ENCODE data around the gene SLC9C1.

The SLC9C1 gene

GRCh38 chr3:112101916-112102315 lies 192.1 kb downstream of the SLC9C1 start:
- Histone ChIP-seq H3K18ac (ENCODE audit: low read depth in 1 of 2, low read length in 2 of 2) (no peak overlapping the region), H4K91ac (ENCODE audit: low read length) (no peak overlapping the region), H3K79me1 (replicated peaks; ENCODE audit: low read length, poor library complexity, severe bottlenecking) (peaks cover 31% of the 10 kb centered on the region), H3K23ac (ENCODE audit: low read length in 2 of 2) (no peak overlapping the region), H3K4ac (ENCODE audit: low read depth in 1 of 2, low read length in 2 of 2) (no peak overlapping the region), H3K4me3 (ENCODE audit: insufficient read depth in 1 of 2, low read depth in 1 of 2, low read length in 2 of 2) (no peak overlapping the region), H2BK120ac (ENCODE audit: low read depth, low read length) (no peak overlapping the region), H3K4me2 (ENCODE audit: low read length, poor library complexity, severe bottlenecking) (no peak overlapping the region), H3K9me3 (ENCODE audit: control insufficient read depth, low read length) (no peaks in the 10 kb centered on the region), H3K14ac (ENCODE audit: low read length in 2 of 2) (no peak overlapping the region), H3K27me3 (ENCODE audit: control insufficient read depth in 1 of 2, insufficient read depth in 1 of 2, low read length in 2 of 2) (peaks cover 0 to 27% of the 10 kb centered on the region in 2 experiments), H3K9ac (ENCODE audit: low read length) (no peak overlapping the region), H4K8ac (ENCODE audit: low read length) (no peak overlapping the region), H2BK15ac (ENCODE audit: low read depth, poor library complexity, severe bottlenecking) (no peak overlapping the region), H3K4me1 (ENCODE audit: control insufficient read depth, insufficient read depth, low read depth, low read length) (peaks cover 7% of the 10 kb centered on the region), H3K36me3 (ENCODE audit: control insufficient read depth in 1 of 2, insufficient read depth in 2 of 2, low read depth in 1 of 2, low read length in 2 of 2) (peaks cover 15 to 19% of the 10 kb centered on the region in 2 experiments), H2AFZ (ENCODE audit: low read depth, low read length) (no peak overlapping the region), H3K27ac (ENCODE audit: low read length, poor library complexity, severe bottlenecking) (peak overlapping the region; percentile 96), H2BK12ac (ENCODE audit: low read length in 2 of 2) (no peak overlapping the region), H2AK5ac (ENCODE audit: low read length, severe bottlenecking) (peak overlapping the region; percentile 83), H2BK5ac (ENCODE audit: low read depth, low read length, poor library complexity, severe bottlenecking) (peak overlapping the region; percentile 77)
- WGBS, result 39% methylated on average over 2 of the region's 2 CpGs
- DNase-seq, result peak; percentile 66

- H3K9ac ChIP-seq (ENCODE audit: low read length), result peak overlapping the region; percentile 23
- peaks cover 10% of the 10 kb centered on the region for H3K4me1 ChIP-seq (ENCODE audit: control insufficient read depth, insufficient read depth, low read depth, low read length)
- no peak overlapping the region for H3K23ac ChIP-seq (ENCODE audit: low read length in 2 of 2)
- no peak overlapping the region for H3K4me3 ChIP-seq (ENCODE audit: insufficient read depth in 1 of 2, low read depth in 1 of 2, low read length in 2 of 2)
- no peak overlapping the region for H3K4ac ChIP-seq (ENCODE audit: low read depth in 1 of 2, low read length in 2 of 2)
- 15% methylated on average over 4 of the region's 4 CpGs for WGBS
- H3K79me1 ChIP-seq (replicated peaks; ENCODE audit: low read length, poor library complexity, severe bottlenecking), result peaks cover 27% of the 10 kb centered on the region
- H2BK12ac ChIP-seq (ENCODE audit: low read length in 2 of 2), result no peak overlapping the region
- H3K27ac ChIP-seq (ENCODE audit: low read length, poor library complexity, severe bottlenecking), result peak overlapping the region; percentile 75
- peaks cover 0 to 33% of the 10 kb centered on the region in 2 experiments for H3K27me3 ChIP-seq (ENCODE audit: control insufficient read depth in 1 of 2, insufficient read depth in 1 of 2, low read length in 2 of 2)
- no peak overlapping the region for H2BK5ac ChIP-seq (ENCODE audit: low read depth, low read length, poor library complexity, severe bottlenecking)
- H2AFZ ChIP-seq (ENCODE audit: low read depth, low read length), result no peak overlapping the region
- no peak overlapping the region for H2AK5ac ChIP-seq (ENCODE audit: low read length, severe bottlenecking)
- H3K14ac ChIP-seq (ENCODE audit: low read length in 2 of 2), result no peak overlapping the region
- H2BK120ac ChIP-seq (ENCODE audit: low read depth, low read length), result no peak overlapping the region
- no peak overlapping the region for H3K4me2 ChIP-seq (ENCODE audit: low read length, poor library complexity, severe bottlenecking)
- H4K91ac ChIP-seq (ENCODE audit: low read length), result no peak overlapping the region
- H3K36me3 ChIP-seq (ENCODE audit: control insufficient read depth in 1 of 2, insufficient read depth in 2 of 2, low read depth in 1 of 2, low read length in 2 of 2), result peaks cover 0 to 12% of the 10 kb centered on the region in 2 experiments
- H4K8ac ChIP-seq (ENCODE audit: low read length), result no peak overlapping the region
- peaks cover 4% of the 10 kb centered on the region for H3K9me3 ChIP-seq (ENCODE audit: control insufficient read depth, low read length)
- DNase-seq, result peak; percentile 99
- no peak overlapping the region for H3K18ac ChIP-seq (ENCODE audit: low read depth in 1 of 2, low read length in 2 of 2)
- H2BK15ac ChIP-seq (ENCODE audit: low read depth, poor library complexity, severe bottlenecking), result no peak overlapping the region
These were observed 196.6 kb downstream of the SLC9C1 start for GRCh38 chr3:112097378-112097777.

- no peak overlapping the region for H3K4ac ChIP-seq (ENCODE audit: low read depth in 1 of 2, low read length in 2 of 2)
- DNase-seq, result no peak
- peak overlapping the region in 1 of 2 experiments; percentile 68 for H3K18ac ChIP-seq (ENCODE audit: low read depth in 1 of 2, low read length in 2 of 2)
- peaks cover 25% of the 10 kb centered on the region for H3K79me1 ChIP-seq (replicated peaks; ENCODE audit: low read length, poor library complexity, severe bottlenecking)
- H2BK12ac ChIP-seq (ENCODE audit: low read length in 2 of 2), result no peak overlapping the region
- H4K8ac ChIP-seq (ENCODE audit: low read length), result no peak overlapping the region
- H3K14ac ChIP-seq (ENCODE audit: low read length in 2 of 2), result no peak overlapping the region
- no peak overlapping the region for H3K4me2 ChIP-seq (ENCODE audit: low read length, poor library complexity, severe bottlenecking)
- peaks cover 4% of the 10 kb centered on the region for H3K9me3 ChIP-seq (ENCODE audit: control insufficient read depth, low read length)
- 8% methylated on average over 2 of the region's 2 CpGs for WGBS
- H2BK5ac ChIP-seq (ENCODE audit: low read depth, low read length, poor library complexity, severe bottlenecking), result no peak overlapping the region
- H3K9ac ChIP-seq (ENCODE audit: low read length), result no peak overlapping the region
- peaks cover 0 to 33% of the 10 kb centered on the region in 2 experiments for H3K27me3 ChIP-seq (ENCODE audit: control insufficient read depth in 1 of 2, insufficient read depth in 1 of 2, low read length in 2 of 2)
- H3K4me1 ChIP-seq (ENCODE audit: control insufficient read depth, insufficient read depth, low read depth, low read length), result peaks cover 10% of the 10 kb centered on the region
- H4K91ac ChIP-seq (ENCODE audit: low read length), result no peak overlapping the region
- no peak overlapping the region for H2AFZ ChIP-seq (ENCODE audit: low read depth, low read length)
- H3K23ac ChIP-seq (ENCODE audit: low read length in 2 of 2), result no peak overlapping the region
- H2AK5ac ChIP-seq (ENCODE audit: low read length, severe bottlenecking), result peak overlapping the region; percentile 67
- no peak overlapping the region for H3K4me3 ChIP-seq (ENCODE audit: insufficient read depth in 1 of 2, low read depth in 1 of 2, low read length in 2 of 2)
- peaks cover 0 to 12% of the 10 kb centered on the region in 2 experiments for H3K36me3 ChIP-seq (ENCODE audit: control insufficient read depth in 1 of 2, insufficient read depth in 2 of 2, low read depth in 1 of 2, low read length in 2 of 2)
- H2BK120ac ChIP-seq (ENCODE audit: low read depth, low read length), result no peak overlapping the region
- H3K27ac ChIP-seq (ENCODE audit: low read length, poor library complexity, severe bottlenecking), result no peak overlapping the region
- no peak overlapping the region for H2BK15ac ChIP-seq (ENCODE audit: low read depth, poor library complexity, severe bottlenecking)
These were observed 197.8 kb downstream of the SLC9C1 start for GRCh38 chr3:112096176-112096575.

- H3K79me1 ChIP-seq (replicated peaks; ENCODE audit: low read length, poor library complexity, severe bottlenecking), result peaks cover 23% of the 10 kb centered on the region
- no peak overlapping the region for H3K27ac ChIP-seq (ENCODE audit: low read length, poor library complexity, severe bottlenecking)
- peaks cover 12% of the 10 kb centered on the region for H3K4me1 ChIP-seq (ENCODE audit: control insufficient read depth, insufficient read depth, low read depth, low read length)
- no peak overlapping the region for H2BK12ac ChIP-seq (ENCODE audit: low read length in 2 of 2)
- H2BK15ac ChIP-seq (ENCODE audit: low read depth, poor library complexity, severe bottlenecking), result no peak overlapping the region
- H4K91ac ChIP-seq (ENCODE audit: low read length), result no peak overlapping the region
- no peak overlapping the region for H2BK5ac ChIP-seq (ENCODE audit: low read depth, low read length, poor library complexity, severe bottlenecking)
- WGBS, result 78% methylated on average over 1 of the region's 2 CpGs
- H3K14ac ChIP-seq (ENCODE audit: low read length in 2 of 2), result no peak overlapping the region
- no peak for DNase-seq
- peak overlapping the region; percentile 67 for H2AK5ac ChIP-seq (ENCODE audit: low read length, severe bottlenecking)
- peak overlapping the region in 1 of 2 experiments; percentile 68 for H3K18ac ChIP-seq (ENCODE audit: low read depth in 1 of 2, low read length in 2 of 2)
- no peak overlapping the region for H3K4ac ChIP-seq (ENCODE audit: low read depth in 1 of 2, low read length in 2 of 2)
- H3K23ac ChIP-seq (ENCODE audit: low read length in 2 of 2), result no peak overlapping the region
- no peak overlapping the region for H3K4me2 ChIP-seq (ENCODE audit: low read length, poor library complexity, severe bottlenecking)
- no peak overlapping the region for H3K4me3 ChIP-seq (ENCODE audit: insufficient read depth in 1 of 2, low read depth in 1 of 2, low read length in 2 of 2)
- H3K27me3 ChIP-seq (ENCODE audit: control insufficient read depth in 1 of 2, insufficient read depth in 1 of 2, low read length in 2 of 2), result peaks cover 0 to 33% of the 10 kb centered on the region in 2 experiments
- no peak overlapping the region for H2AFZ ChIP-seq (ENCODE audit: low read depth, low read length)
- peaks cover 0 to 12% of the 10 kb centered on the region in 2 experiments for H3K36me3 ChIP-seq (ENCODE audit: control insufficient read depth in 1 of 2, insufficient read depth in 2 of 2, low read depth in 1 of 2, low read length in 2 of 2)
- H3K9me3 ChIP-seq (ENCODE audit: control insufficient read depth, low read length), result peaks cover 4% of the 10 kb centered on the region
- no peak overlapping the region for H2BK120ac ChIP-seq (ENCODE audit: low read depth, low read length)
- H4K8ac ChIP-seq (ENCODE audit: low read length), result no peak overlapping the region
- no peak overlapping the region for H3K9ac ChIP-seq (ENCODE audit: low read length)
These were observed 198.3 kb downstream of the SLC9C1 start for GRCh38 chr3:112095731-112096130.
